ENCODE data around the gene DHX58.

The DHX58 gene

GRCh38 chr17:42087042-42087701 lies 25.3 kb downstream of the DHX58 start:
- DNase-seq (ENCODE audit: low read depth): no peak

- no peak for DNase-seq (ENCODE audit: low read depth)
Measured at GRCh38 chr17:42081516-42082129, 30.9 kb downstream of the DHX58 start.

DNA sequence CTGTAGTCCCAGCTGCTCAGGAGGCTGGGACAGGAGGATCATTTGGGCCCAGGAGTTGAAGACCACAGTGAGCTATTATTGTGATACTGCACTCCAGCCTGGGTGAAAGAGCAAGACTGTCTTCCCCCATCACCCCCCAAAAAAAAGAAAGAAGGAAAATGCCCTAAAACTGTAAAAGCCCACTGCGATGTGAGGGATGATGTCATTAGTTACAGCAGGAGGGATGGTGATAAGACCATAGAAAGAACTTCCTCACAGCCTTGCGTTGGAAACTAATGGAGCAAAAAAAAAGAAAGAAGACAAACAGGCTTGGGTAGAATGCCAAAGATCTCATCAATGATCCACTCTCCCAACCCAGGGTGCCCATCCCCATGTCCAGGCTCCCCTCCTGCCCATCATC lies 33.0 kb downstream of the DHX58 start:
- no peak for DNase-seq (ENCODE audit: low read depth)

- peak; percentile 11 for DNase-seq (ENCODE audit: low read depth)
Measured at GRCh38 chr17:42078396-42079043, 34.0 kb downstream of the DHX58 start.

GRCh38 chr17:42077755-42078154 lies 34.8 kb downstream of the DHX58 start:
- DNase-seq (ENCODE audit: low read depth): no peak

GRCh38 chr17:42076797-42077559 lies 35.5 kb downstream of the DHX58 start:
- no peak for DNase-seq (ENCODE audit: low read depth)

DNA sequence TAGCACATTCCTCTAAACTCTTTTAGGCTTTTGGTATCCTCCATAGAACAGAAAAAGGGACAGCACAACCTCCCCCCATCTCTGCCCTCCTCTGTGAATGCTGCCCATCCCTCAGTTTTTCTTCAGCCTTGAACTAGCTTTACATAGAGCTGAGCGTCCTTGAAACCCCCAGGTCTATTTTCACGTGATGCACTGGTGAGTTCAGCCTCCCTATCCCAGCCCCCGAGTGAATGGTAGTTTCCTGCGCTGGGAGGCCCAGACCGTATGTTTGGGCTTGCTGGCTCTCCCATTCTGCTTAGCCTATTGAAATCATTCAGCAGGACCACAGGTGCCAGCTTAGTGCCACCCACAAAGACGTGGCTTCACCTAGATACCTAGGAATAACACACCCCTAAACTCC lies 36.7 kb downstream of the DHX58 start:
- DNase-seq (ENCODE audit: low read depth): no peak

DNA sequence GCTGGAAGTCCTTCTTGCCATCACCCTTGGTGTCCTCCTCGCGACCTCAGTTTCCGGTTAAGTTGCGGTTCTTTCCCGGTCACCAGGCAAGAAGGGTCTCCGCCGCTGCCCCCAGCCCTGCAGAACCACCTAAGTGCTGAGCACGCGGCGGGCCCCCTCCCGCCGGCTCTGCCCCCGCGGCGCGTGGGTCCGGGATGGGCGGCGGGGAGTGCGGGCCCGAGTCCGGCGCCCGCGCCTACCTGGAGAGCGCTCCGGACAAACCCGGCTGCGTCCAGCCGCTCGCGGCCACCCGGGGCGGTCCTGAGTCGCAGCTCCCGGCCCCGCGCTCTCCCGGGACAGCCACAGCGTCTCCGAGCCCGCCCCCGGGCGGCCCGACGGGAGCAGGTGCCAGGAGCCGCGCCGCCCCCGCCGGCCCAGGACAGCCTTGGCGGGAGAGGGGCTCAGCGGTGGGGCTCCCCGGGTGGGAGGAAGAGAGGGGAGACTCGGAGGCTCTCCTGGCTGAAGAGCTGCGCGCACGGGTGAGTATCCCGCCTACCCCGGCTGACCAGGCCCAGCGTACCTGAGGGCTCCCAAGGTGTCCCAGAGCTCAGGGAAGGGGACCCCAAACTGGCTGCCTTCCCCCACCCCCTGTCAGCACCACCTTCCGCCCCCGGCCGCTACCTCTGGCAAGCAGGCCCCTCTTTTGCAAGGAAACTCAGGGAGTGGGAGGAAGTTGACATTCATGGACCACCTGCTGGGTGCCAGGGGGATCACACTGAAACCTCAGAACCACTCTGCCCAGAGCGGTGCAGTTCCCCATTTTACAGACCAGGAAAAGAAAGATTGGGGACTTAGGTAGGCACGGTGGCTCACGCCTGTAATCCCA lies 40.0 kb downstream of the DHX58 start:
- DNase-seq (ENCODE audit: low read depth): peak; percentile 18

GRCh38 chr17:42071810-42072209 lies 40.7 kb downstream of the DHX58 start:
- DNase-seq (ENCODE audit: low read depth): no peak

DNA sequence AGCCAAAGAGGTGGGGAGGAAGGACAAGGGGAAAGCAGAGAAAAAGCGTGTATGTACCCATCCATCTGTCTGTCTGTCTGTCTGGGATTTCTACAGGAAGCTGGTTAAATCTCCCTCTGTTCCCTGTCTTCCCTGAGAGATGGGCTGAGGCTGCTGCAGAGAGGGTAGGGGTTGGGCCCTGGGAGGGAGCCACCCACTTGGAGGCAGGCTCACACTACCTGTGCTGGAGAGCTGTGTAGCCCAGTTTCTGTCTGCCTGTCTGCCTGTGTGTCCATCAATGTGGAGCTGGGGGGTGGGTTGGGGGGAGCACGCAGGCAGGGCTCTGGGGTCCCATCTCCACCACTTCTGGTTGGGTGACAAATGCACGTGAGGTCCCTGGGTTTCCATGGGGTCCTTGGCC lies 43.5 kb downstream of the DHX58 start:
- no peak for DNase-seq (ENCODE audit: low read depth)

GRCh38 chr17:42067371-42068091 lies 45.0 kb downstream of the DHX58 start:
- DNase-seq (ENCODE audit: low read depth): peak; percentile 52

GRCh38 chr17:42065201-42065600 lies 47.3 kb downstream of the DHX58 start:
- peak; percentile 30 for DNase-seq (ENCODE audit: low read depth)

DNA sequence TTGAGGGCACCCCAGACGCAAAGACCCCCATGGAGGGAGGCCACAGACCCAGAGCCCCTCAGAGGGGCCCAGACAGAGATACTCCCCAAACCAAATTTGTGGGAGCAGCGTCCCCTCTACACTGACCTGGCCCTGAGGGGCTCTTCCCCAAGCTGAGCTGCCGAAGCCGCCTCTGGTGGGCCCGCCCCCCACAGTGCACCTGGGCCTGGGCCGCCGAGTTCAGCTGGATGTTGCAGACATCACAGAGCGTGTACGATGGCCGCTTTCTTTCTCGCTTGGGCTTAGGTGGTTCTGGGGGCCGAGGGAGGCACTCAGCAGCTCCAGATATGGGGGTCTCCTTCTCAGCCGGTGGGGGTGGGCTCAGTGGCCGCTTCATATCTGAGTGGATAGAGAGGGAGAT lies 49.8 kb downstream of the DHX58 start:
- no peak for DNase-seq (ENCODE audit: low read depth)

GRCh38 chr17:42061646-42062487 lies 50.6 kb downstream of the DHX58 start:
- DNase-seq (ENCODE audit: low read depth): no peak

DNA sequence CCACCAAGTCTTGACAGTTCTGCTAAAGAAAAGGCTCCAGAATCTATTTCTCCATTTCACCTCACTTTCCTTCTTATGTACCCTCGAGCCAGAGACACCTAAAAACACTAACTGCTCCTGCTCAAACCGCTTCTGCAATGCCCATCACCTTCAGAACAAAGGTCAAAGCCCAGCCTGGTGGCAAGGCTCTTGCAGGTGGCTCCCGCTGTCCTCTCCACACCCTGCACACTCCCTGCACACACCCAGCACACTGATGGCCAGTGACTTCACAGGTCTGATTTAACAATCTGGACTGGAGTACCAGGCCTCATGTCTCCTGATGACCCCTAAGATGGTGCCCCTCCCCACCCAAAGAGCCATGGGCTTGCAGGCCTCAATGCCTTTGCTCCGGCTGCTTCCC lies 52.3 kb downstream of the DHX58 start:
- no peak for DNase-seq (ENCODE audit: low read depth)

- DNase-seq (ENCODE audit: low read depth): no peak
Measured at GRCh38 chr17:42059815-42060214, 52.7 kb downstream of the DHX58 start.

DNA sequence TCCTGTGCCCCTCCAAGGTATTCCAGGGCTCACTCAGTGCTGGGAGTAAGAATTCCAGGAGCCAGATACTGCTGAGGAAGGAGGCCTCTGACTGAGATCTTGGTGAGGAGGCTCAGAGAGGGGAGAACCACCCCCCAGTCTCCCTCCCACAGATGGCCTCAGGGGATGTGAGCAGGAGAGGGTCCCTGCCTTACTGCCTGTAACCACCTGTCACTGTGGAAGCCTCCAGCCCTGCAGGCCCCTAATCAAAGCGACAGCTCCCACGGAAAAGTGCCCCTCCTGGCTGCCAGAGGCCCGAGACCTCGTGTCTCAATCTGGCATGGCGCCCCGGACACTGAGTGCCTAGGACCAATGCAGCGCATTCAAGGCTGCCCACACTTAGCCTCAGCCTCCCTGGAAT lies 54.5 kb downstream of the DHX58 start:
- DNase-seq (ENCODE audit: low read depth): no peak

DNA sequence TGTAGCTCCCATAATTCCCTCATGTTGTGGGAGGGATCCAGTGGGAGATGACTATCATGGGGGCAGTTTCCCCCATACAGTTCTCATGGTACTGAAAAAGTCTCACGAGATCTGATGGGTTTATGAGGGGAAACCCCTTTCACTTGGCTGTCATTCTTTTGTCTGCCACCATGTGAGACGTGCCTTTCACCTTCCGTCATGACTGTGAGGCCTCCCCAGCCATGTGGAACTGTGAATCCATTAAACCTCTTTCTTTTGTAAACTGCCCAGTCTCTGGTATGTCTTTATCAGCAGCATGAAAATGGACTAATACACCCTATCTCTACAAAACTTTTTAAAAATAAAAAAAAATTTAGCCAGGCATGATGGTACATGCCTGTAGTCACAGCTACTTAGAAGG lies 55.9 kb downstream of the DHX58 start:
- DNase-seq (ENCODE audit: low read depth): no peak

GRCh38 chr17:42055496-42055895 lies 57.0 kb downstream of the DHX58 start:
- DNase-seq (ENCODE audit: low read depth): peak; percentile 29

DNA sequence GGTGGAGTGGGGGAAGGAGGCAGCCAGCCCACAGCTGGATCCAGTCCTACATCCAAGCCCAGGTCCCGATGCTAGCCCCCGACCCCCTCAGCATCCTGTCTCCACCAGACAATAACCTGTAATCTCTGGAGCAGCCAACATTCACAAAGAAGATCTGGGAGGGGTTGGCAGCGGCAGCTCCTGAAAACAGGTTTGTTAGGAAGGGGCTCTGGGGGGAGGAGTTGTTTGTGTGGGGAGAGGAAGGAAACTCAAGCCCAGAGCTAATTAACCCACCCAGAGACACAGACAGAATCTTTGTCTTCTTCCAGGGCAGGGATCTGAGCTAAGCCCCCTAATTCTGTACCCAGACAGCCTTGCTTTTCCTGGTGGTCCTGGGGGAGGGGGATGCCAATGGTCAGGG lies 57.5 kb downstream of the DHX58 start:
- no peak for DNase-seq (ENCODE audit: low read depth)
